Gastrocnemius medialis (tissue), 4 donors: ENCODE results near the gene UNC13A. TPM values are rescaled to one million over a fixed set of nuclear protein-coding genes. Genes with fewer than 3 reads are reported as not detected.

ENCODE experiments used
- ATAC-seq, 2 donors: fragments of 150-250 bp; one replicate each; pipeline ENCODE4 v1.9.1; 2016
- DNase-seq, 2 donors: peaks; one replicate each; pipeline ENCODE4 v3.0.0-alpha.2; 2019
- H3K27ac ChIP-seq, 4 donors: fragments of 200-600 bp; sonication (generic); 1 replicate in 1 of 4; 2 replicates in 3 of 4; pipeline ENCODE4 v1.5.1; 2016 to 2018; ENCODE audit warnings: mild to moderate bottlenecking in 2 of 4, moderate library complexity in 1 of 4
- H3K27me3 ChIP-seq, 3 donors: fragments of 200-600 bp; sonication (generic) in 2 of 3; 1 replicate in 1 of 3; 2 replicates in 2 of 3; pipeline versions ENCODE4 v1.5.1 to v1.6.0; 2016 to 2019; ENCODE audit warnings: mild to moderate bottlenecking in 1 of 3, moderate library complexity in 1 of 3
- H3K36me3 ChIP-seq, 2 donors: fragments of 200-600 bp; sonication (generic) in 1 of 2; one replicate each; pipeline ENCODE4 v1.5.1; 2017 to 2018
- H3K4me1 ChIP-seq, 2 donors: fragments of 200-600 bp; sonication (generic) in 1 of 2; one replicate each; pipeline ENCODE4 v1.5.1; 2016 to 2017; ENCODE audit warnings: mild to moderate bottlenecking in 2 of 2
- H3K4me3 ChIP-seq, 4 donors: fragments of 200-600 bp; sonication (generic) in 3 of 4; 1 replicate in 1 of 4; 2 replicates in 3 of 4; pipeline ENCODE4 v1.5.1; 2016 to 2019; ENCODE audit warnings: mild to moderate bottlenecking in 2 of 4
- H3K9me3 ChIP-seq, 3 donors: fragments of 200-600 bp; sonication (generic) in 2 of 3; 1 replicate in 1 of 3; 2 replicates in 2 of 3; pipeline ENCODE4 v1.5.1; 2016 to 2019
- CTCF ChIP-seq, 5 experiments: fragments of 450-650 bp in 3 of 5; fragments of 200-600 bp in 2 of 5; sonication (generic) in 2 of 5; IDR thresholded peaks in 4 of 5; conservative IDR thresholded peaks in 1 of 5; 1 replicate in 4 of 5; 2 replicates in 1 of 5; pipeline ENCODE4 v1.5.1; 2016 to 2019; ENCODE audit warnings: antibody characterized with exemption in 5 of 5, mild to moderate bottlenecking in 3 of 5, moderate library complexity in 3 of 5
- POLR2A ChIP-seq, 2 donors: fragments of 450-650 bp; IDR thresholded peaks; one replicate each; pipeline ENCODE4 v1.6.1; 2017; ENCODE audit warnings: antibody characterized with exemption in 2 of 2, mild to moderate bottlenecking in 2 of 2, moderate library complexity in 2 of 2
- in situ Hi-C, 4 donors: fragments of 200-750 bp; cut with MboI; loops; one replicate each; pipeline versions ENCODE4 v1.15.0 to v1.8.0; 2017; ENCODE audit warnings: low sequenced_read_pairs in 4 of 4
- intact Hi-C: fragments of 100-400 bp; cut with DNase I; formaldehyde crosslinking; loops from one replicate; pipeline ENCODE4 v1.15.1; 2023; ENCODE audit warnings: low total_unique reads
- total RNA-seq, 4 donors: library from RNA; depleted of rRNA; stranded (reverse); fragments of >200 nt; gene quantifications; one replicate each; pipeline versions ENCODE4 v1.1.0 to v1.2.3, GENCODE V29; 2016

Gene UNC13A
- total RNA-seq, 4 donors from 2014 or later, result not detected

- TF ChIP-seq CTCF (IDR thresholded peaks at IDR 0.05 in 4 of 5, conservative IDR thresholded peaks at IDR 0.05 in 1 of 5) (no peak), POLR2A (IDR thresholded peaks at IDR 0.05) (no peak)
- in situ Hi-C loops, result loop anchor here in 1 of 4 donors (25.0 kb wide), 1 partner anchor 471 kb away; the partner anchor contains the start of genes IL12RB1 and MAST3
- intact Hi-C loops, result no loop called here
- Histone ChIP-seq H3K4me1 (no peaks in the 10 kb centered on the region), H3K4me3 (peak overlapping the region in 1 of 4 donors; percentile 25), H3K27ac (no peak overlapping the region), H3K9me3 (no peaks in the 10 kb centered on the region), H3K36me3 (no peaks in the 10 kb centered on the region), H3K27me3 (peaks cover 15 to 40% (median 26%) of the 10 kb centered on the region in 3 donors)
- DNase-seq (no peak), ATAC-seq (no peak)
These were observed 72.1 kb downstream of the UNC13A start for GRCh38 chr19:17615889-17616685.

GRCh38 chr19:17614476-17614875 is 73.7 kb downstream of the UNC13A start:
- ATAC-seq, result no peak
- H3K4me1 ChIP-seq, result no peaks in the 10 kb centered on the region
- peaks cover 15 to 40% (median 26%) of the 10 kb centered on the region in 3 donors for H3K27me3 ChIP-seq

GRCh38 chr19:17611462-17612244 is 76.5 kb downstream of the UNC13A start:
- TF ChIP-seq POLR2A (IDR thresholded peaks at IDR 0.05) (no peak), CTCF (IDR thresholded peaks at IDR 0.05 in 4 of 5, conservative IDR thresholded peaks at IDR 0.05 in 1 of 5) (no peak)
- peaks cover 13 to 31% (median 23%) of the 10 kb centered on the region in 3 donors for H3K27me3 ChIP-seq
- intact Hi-C loops, result no loop called here

More at GRCh38 chr19:17614476-17614875, 73.7 kb downstream of the UNC13A start:
- no peak overlapping the region for H3K27ac ChIP-seq
- DNase-seq, result no peak
- H3K4me3 ChIP-seq, result no peak overlapping the region
- in situ Hi-C loops (loop anchor here in 1 of 4 donors (25.0 kb wide), 1 partner anchor 473 kb away; the partner anchor contains the start of genes IL12RB1 and MAST3), intact Hi-C loops (no loop called here)
- no peak for TF ChIP-seq CTCF (IDR thresholded peaks at IDR 0.05 in 4 of 5, conservative IDR thresholded peaks at IDR 0.05 in 1 of 5)
- TF ChIP-seq POLR2A (IDR thresholded peaks at IDR 0.05), result no peak
- no peaks in the 10 kb centered on the region for H3K36me3 ChIP-seq
- no peaks in the 10 kb centered on the region for H3K9me3 ChIP-seq

GRCh38 chr19:17610384-17610783 is 77.8 kb downstream of the UNC13A start:
- Histone ChIP-seq H3K27ac (no peak overlapping the region), H3K36me3 (no peaks in the 10 kb centered on the region), H3K27me3 (peaks cover 12 to 31% (median 22%) of the 10 kb centered on the region in 3 donors), H3K9me3 (no peaks in the 10 kb centered on the region), H3K4me3 (no peak overlapping the region), H3K4me1 (no peaks in the 10 kb centered on the region)
- in situ Hi-C loops, result loop anchor here in 1 of 4 donors (25.0 kb wide), 1 partner anchor 477 kb away; the partner anchor contains the start of genes IL12RB1 and MAST3
- DNase-seq (no peak), ATAC-seq (no peak)
- TF ChIP-seq POLR2A (IDR thresholded peaks at IDR 0.05), result no peak
- no peak for TF ChIP-seq CTCF (IDR thresholded peaks at IDR 0.05 in 4 of 5, conservative IDR thresholded peaks at IDR 0.05 in 1 of 5)
- intact Hi-C loops, result no loop called here

More at GRCh38 chr19:17611462-17612244, 76.5 kb downstream of the UNC13A start:
- Histone ChIP-seq H3K36me3 (no peaks in the 10 kb centered on the region), H3K4me3 (no peak overlapping the region), H3K27ac (no peak overlapping the region), H3K4me1 (no peaks in the 10 kb centered on the region), H3K9me3 (no peaks in the 10 kb centered on the region)
- ATAC-seq (no peak), DNase-seq (no peak)
- in situ Hi-C loops, result loop anchor here in 1 of 4 donors (25.0 kb wide), 1 partner anchor 476 kb away; the partner anchor contains the start of genes IL12RB1 and MAST3
